Left cardiac atrium (tissue), 4 donors: ENCODE data around the gene NOP16. TPM values are rescaled to one million over a fixed set of nuclear protein-coding genes. Genes with fewer than 3 reads are reported as not detected.
A peak's percentile ranks its signal among the peaks of the same experiment; 100 is the strongest.

ENCODE experiments used
- ATAC-seq, 2 donors: fragments of 200-7000 bp; cut with Tn5 transposase; one replicate each; pipeline ENCODE4 v1.9.1; 2020; ENCODE audit warnings: mild to moderate bottlenecking in 2 of 2, moderate library complexity in 2 of 2
- DNase-seq: peaks from one replicate; pipeline ENCODE4 v3.0.0-alpha.2; 2020
- intact Hi-C, 2 donors: fragments of 100-400 bp; cut with DNase I; formaldehyde crosslinking; loops; one replicate each; pipeline versions ENCODE4 v1.14.1 to v1.15.1; 2022 to 2023
- long read RNA-seq: library from polyadenylated mRNA; unstranded; transcript quantifications from one replicate; pipeline ENCODE4 v2.0.0, GENCODE V29; 2021
- total RNA-seq, 2 donors: library from RNA; stranded (reverse); fragmentation: NEBNext Ultra II Directional; extraction: Animal tissue kit (Norgen Biotek cat#: 25700); gene quantifications; one replicate each; pipeline ENCODE4 v1.2.1, GENCODE V29; 2021
- donor health status: DM: no; HTN: yes; CAD: no.
- donor health status: DM: no; HTN: yes; CAD: no; lungs with severe emphysema.
- donor health status: DM: yes; HTN: yes; CAD: no.
- donor health status: Dilated cardiomyopathy.

NOP16 gene
- 10 to 100 TPM; 15.6 to 30.2 TPM for total RNA-seq
- long read RNA-seq, transcript NOP16-207 (5 exons, 1,258 nt): major isoform, 7 of 13 reads
- long read RNA-seq, partial matches to known transcripts: 0 of 13 reads
- long read RNA-seq, other reads (novel, unspliced or antisense): 2 of 13 reads

GRCh38 chr5:176388444-176389134 is at the start of gene NOP16, which contains the start of gene HIGD2A:
TSS of gene NOP16 (minus strand) at chr5:176388598. CDS start at chr5:176388539, 59 bp downstream.
TSS of gene HIGD2A (plus strand) at chr5:176388751. CDS start at chr5:176388820, 69 bp downstream.
- ATAC-seq (peak; percentile 96), DNase-seq (peak; percentile 100)
- intact Hi-C loops: no loop called here

GRCh38 chr5:176436656-176437055 is 48.3 kb upstream of the NOP16 start:
- DNase-seq (no peak), ATAC-seq (peak in 1 of 2 donors; percentile 45)
- intact Hi-C loops: no loop called here

GRCh38 chr5:176432707-176433106 is 44.3 kb upstream of the NOP16 start:
- no peak for ATAC-seq
- intact Hi-C loops: no loop called here
- no peak for DNase-seq

GRCh38 chr5:176429972-176430371 is 41.6 kb upstream of the NOP16 start:
- no peak for DNase-seq
- no peak for ATAC-seq

GRCh38 chr5:176427971-176428370 is 39.6 kb upstream of the NOP16 start:
- intact Hi-C loops: no loop called here
- DNase-seq (no peak), ATAC-seq (no peak)

More at GRCh38 chr5:176429972-176430371, 41.6 kb upstream of the NOP16 start:
- intact Hi-C loops: no loop called here

GRCh38 chr5:176426876-176427275 is 38.5 kb upstream of the NOP16 start:
- DNase-seq (no peak), ATAC-seq (no peak)
- intact Hi-C loops: no loop called here

- DNase-seq: no peak
- intact Hi-C loops: no loop called here
- ATAC-seq: no peak
Observed at GRCh38 chr5:176425791-176426190, 37.4 kb upstream of the NOP16 start.

- intact Hi-C loops: no loop called here
- ATAC-seq (no peak), DNase-seq (no peak)
Observed at GRCh38 chr5:176425138-176425537, 36.7 kb upstream of the NOP16 start.

GRCh38 chr5:176424181-176424580 is 35.8 kb upstream of the NOP16 start:
- ATAC-seq (no peak), DNase-seq (no peak)
- intact Hi-C loops: no loop called here

- no peak for ATAC-seq
- intact Hi-C loops: no loop called here
- no peak for DNase-seq
Observed at GRCh38 chr5:176420972-176421544, 32.7 kb upstream of the NOP16 start.

- no peak for ATAC-seq
- no peak for DNase-seq
- intact Hi-C loops: no loop called here
Observed at GRCh38 chr5:176420086-176420485, 31.7 kb upstream of the NOP16 start.

GRCh38 chr5:176418251-176418650 is 29.9 kb upstream of the NOP16 start:
- DNase-seq (no peak), ATAC-seq (no peak)
- intact Hi-C loops: loop anchor here (5.0 to 10.0 kb wide), 3 partner anchors 107 to 157 kb away; no protein-coding TSS in a partner anchor

GRCh38 chr5:176416965-176417364 is 28.6 kb upstream of the NOP16 start:
- no peak for DNase-seq
- intact Hi-C loops: loop anchor here (2.0 to 10.0 kb wide), 4 partner anchors 30 to 158 kb away; no protein-coding TSS in a partner anchor

GRCh38 chr5:176415952-176416924 is 27.8 kb upstream of the NOP16 start, which contains the start of gene CLTB:
TSS of gene CLTB (minus strand) at chr5:176416539. CDS start at chr5:176416363, 176 bp downstream.
- DNase-seq: peak; percentile 93
- intact Hi-C loops: loop anchor here (2.0 to 10.0 kb wide), 4 partner anchors 31 to 159 kb away; no protein-coding TSS in a partner anchor
- peak; percentile 92 to 97 for ATAC-seq

More at GRCh38 chr5:176416965-176417364, 28.6 kb upstream of the NOP16 start:
- no peak for ATAC-seq

- DNase-seq (no peak), ATAC-seq (no peak)
- intact Hi-C loops: loop anchor here (5.0 to 10.0 kb wide), 3 partner anchors 109 to 159 kb away; no protein-coding TSS in a partner anchor
Observed at GRCh38 chr5:176415240-176415951, 27.0 kb upstream of the NOP16 start.

- intact Hi-C loops: loop anchor here (5.0 to 10.0 kb wide), 3 partner anchors 110 to 160 kb away; no protein-coding TSS in a partner anchor
- DNase-seq (no peak), ATAC-seq (no peak)
Observed at GRCh38 chr5:176414704-176415103, 26.3 kb upstream of the NOP16 start.

GRCh38 chr5:176413709-176414191 is 25.4 kb upstream of the NOP16 start:
- ATAC-seq (no peak), DNase-seq (no peak)
- intact Hi-C loops: loop anchor here (10.0 kb wide), 2 partner anchors 111 to 161 kb away; no protein-coding TSS in a partner anchor

- DNase-seq: peak; percentile 62
Observed at GRCh38 chr5:176413255-176413565, 24.8 kb upstream of the NOP16 start.

More at GRCh38 chr5:176413255-176413565, 24.8 kb upstream of the NOP16 start:
- ATAC-seq: peak; percentile 3 to 47
- intact Hi-C loops: loop anchor here (10.0 kb wide), 2 partner anchors 112 to 162 kb away; no protein-coding TSS in a partner anchor
